ENCODE results near the gene POLA2.

POLA2 gene

GRCh38 chr11:65334696-65335295 lies 73.0 kb downstream of the POLA2 start:
- no peak for DNase-seq (ENCODE audit: low spot score)

- no peak for DNase-seq (ENCODE audit: low spot score)
These were observed 76.9 kb downstream of the POLA2 start for GRCh38 chr11:65338676-65339075.

DNA sequence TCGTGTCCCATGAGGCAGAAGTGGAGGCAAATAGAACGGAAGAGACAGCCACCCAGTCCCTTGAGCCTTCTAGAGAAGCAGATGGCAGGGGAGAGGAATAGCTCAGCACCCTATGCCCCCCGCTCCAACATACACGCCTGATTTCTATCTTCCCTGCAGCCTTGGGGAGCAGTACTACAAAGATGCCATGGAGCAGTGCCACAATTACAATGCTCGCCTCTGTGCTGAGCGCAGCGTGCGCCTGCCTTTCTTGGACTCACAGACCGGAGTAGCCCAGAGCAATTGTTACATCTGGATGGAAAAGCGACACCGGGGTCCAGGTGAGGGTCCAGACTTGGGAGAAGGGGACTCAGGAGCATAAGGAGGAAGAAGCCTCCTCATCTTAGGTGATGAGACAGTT lies 78.5 kb downstream of the POLA2 start:
- no peak for DNase-seq (ENCODE audit: low spot score)

- DNase-seq (ENCODE audit: low spot score), result no peak
These were observed 80.1 kb downstream of the POLA2 start for GRCh38 chr11:65341856-65342255.
